WTC11 (cell line): ENCODE results near the gene C5orf58. TPM values are rescaled to one million over a fixed set of nuclear protein-coding genes. Genes with fewer than 3 reads are reported as not detected.

Source experiments
- ATAC-seq: fragments of 200-7000 bp; cut with Tn5 transposase; 2 replicates; pipeline ENCODE4 v1.10.0; 2021; ENCODE audit warnings: mild to moderate bottlenecking, moderate library complexity
- CTCF ChIA-PET: fragments of 300-600 bp; sonication (Branson Sonifier 250); formaldehyde crosslinking; loops from one replicate; lab custom pipeline; 2021; ENCODE audit warnings: antibody characterized with exemption; lab: Charles Lee
- POLR2A ChIA-PET: fragments of 350-600 bp; sonication (Branson Sonifier 250); formaldehyde crosslinking; loops from one replicate; lab custom pipeline; 2021; ENCODE audit warnings: antibody characterized with exemption; lab: Charles Lee
- DNase-seq: peaks from one replicate; pipeline ENCODE4 v3.0.0; 2021; ENCODE audit warnings: low spot score
- H3K27ac Mint-ChIP-seq: 2 replicates; pipeline ENCODE4 v1.8.0; 2021; ENCODE audit warnings: mixed read lengths
- H3K27me3 Mint-ChIP-seq: 2 replicates; pipeline ENCODE4 v1.8.0; 2021; ENCODE audit warnings: low read depth, mild to moderate bottlenecking, moderate library complexity, mixed read lengths
- H3K36me3 Mint-ChIP-seq: 2 replicates; pipeline ENCODE4 v1.8.0; 2021; ENCODE audit warnings: mixed read lengths
- H3K4me1 Mint-ChIP-seq: 2 replicates; pipeline ENCODE4 v1.8.0; 2022; ENCODE audit warnings: mixed read lengths
- H3K4me3 Mint-ChIP-seq: 2 replicates; pipeline ENCODE4 v1.8.0; 2021; ENCODE audit warnings: mild to moderate bottlenecking, moderate library complexity, mixed read lengths
- H3K9me3 Mint-ChIP-seq: 2 replicates; pipeline ENCODE4 v1.8.0; 2021; ENCODE audit warnings: mixed read lengths
- ATF1 ChIP-seq: sonication (generic); formaldehyde crosslinking; IDR thresholded peaks from 2 replicates; pipeline ENCODE4 v1.8.1; 2023; ENCODE audit warnings: mild to moderate bottlenecking, moderate library complexity, missing genetic modification reagents
- ELF4 ChIP-seq: sonication (generic); formaldehyde crosslinking; IDR thresholded peaks from 2 replicates; pipeline ENCODE4 v1.8.1; 2022; ENCODE audit warnings: low read depth, mild to moderate bottlenecking, moderate library complexity, missing genetic modification reagents
- ESRRA ChIP-seq: sonication (generic); formaldehyde crosslinking; IDR thresholded peaks from 2 replicates; pipeline ENCODE4 v1.8.1; 2022; ENCODE audit warnings: mild to moderate bottlenecking, missing genetic modification reagents, borderline replicate concordance
- FOXK1 ChIP-seq: sonication (generic); formaldehyde crosslinking; IDR thresholded peaks from 2 replicates; pipeline ENCODE4 v1.8.0; 2022; ENCODE audit warnings: mild to moderate bottlenecking, moderate library complexity, missing genetic modification reagents
- HMGA2 ChIP-seq: fragments of 250-450 bp; sonication (Bioruptor Pico); IDR thresholded peaks from 2 replicates; pipeline ENCODE4 v1.4.0; 2021; ENCODE audit warnings: mild to moderate bottlenecking, moderate library complexity
- JAZF1 ChIP-seq: fragments of 250-450 bp; sonication (Bioruptor Pico); IDR thresholded peaks from 2 replicates; pipeline ENCODE4 v1.9.0; 2021; ENCODE audit warnings: moderate library complexity, mild to moderate bottlenecking, inconsistent platforms
- JUN ChIP-seq: sonication (generic); formaldehyde crosslinking; IDR thresholded peaks from 2 replicates; pipeline ENCODE4 v1.8.0; 2023; ENCODE audit warnings: mild to moderate bottlenecking, missing genetic modification reagents
- MXD4 ChIP-seq: fragments of 250-450 bp; sonication (Bioruptor Pico); IDR thresholded peaks from 2 replicates; pipeline ENCODE4 v1.8.0; 2021; ENCODE audit warnings: mild to moderate bottlenecking, moderate library complexity, borderline replicate concordance
- NFE2L1 ChIP-seq: sonication (generic); formaldehyde crosslinking; IDR thresholded peaks from 2 replicates; pipeline ENCODE4 v1.8.1; 2023; ENCODE audit warnings: missing genetic modification reagents
- NR2C2 ChIP-seq: sonication (generic); formaldehyde crosslinking; IDR thresholded peaks from 2 replicates; pipeline ENCODE4 v1.8.0; 2022; ENCODE audit warnings: mild to moderate bottlenecking, missing genetic modification reagents
- OVOL2 ChIP-seq: fragments of 250-450 bp; sonication (Bioruptor Pico); IDR thresholded peaks from 2 replicates; pipeline ENCODE4 v1.9.0; 2021; ENCODE audit warnings: mild to moderate bottlenecking, borderline replicate concordance
- TCF7 ChIP-seq: sonication (generic); formaldehyde crosslinking; IDR thresholded peaks from 2 replicates; pipeline ENCODE4 v1.8.0; 2022; ENCODE audit warnings: mild to moderate bottlenecking, low read depth, missing genetic modification reagents, moderate library complexity
- TP53 ChIP-seq: sonication (generic); formaldehyde crosslinking; IDR thresholded peaks from 2 replicates; pipeline ENCODE4 v1.8.1; 2023; ENCODE audit warnings: mild to moderate bottlenecking, missing genetic modification reagents
- ZNF219 ChIP-seq: sonication (generic); formaldehyde crosslinking; IDR thresholded peaks from 2 replicates; pipeline ENCODE4 v1.8.0; 2023; ENCODE audit warnings: missing genetic modification reagents, mild to moderate bottlenecking, borderline replicate concordance
- total RNA-seq: library from RNA; stranded (reverse); gene quantifications from 3 replicates; pipeline ENCODE4 v1.2.3, GENCODE V29; 2021
- TF ChIP-seq, protein P1 (sequence below): sonication (generic); formaldehyde crosslinking; IDR thresholded peaks from 2 replicates; pipeline ENCODE4 v1.8.1; 2023; ENCODE audit warnings: mild to moderate bottlenecking, missing genetic modification reagents, moderate library complexity
- TF ChIP-seq, protein P2 (sequence below): sonication (generic); formaldehyde crosslinking; IDR thresholded peaks from 2 replicates; pipeline ENCODE4 v1.8.1; 2022; ENCODE audit warnings: low read depth, missing genetic modification reagents, borderline replicate concordance
- TF ChIP-seq, protein P3 (sequence below): sonication (generic); formaldehyde crosslinking; IDR thresholded peaks from 2 replicates; pipeline ENCODE4 v1.8.1; 2022; ENCODE audit warnings: mild to moderate bottlenecking, moderate library complexity, missing genetic modification reagents
- TF ChIP-seq, protein P4 (sequence below): sonication (generic); formaldehyde crosslinking; IDR thresholded peaks from 2 replicates; pipeline ENCODE4 v1.8.1; 2022; ENCODE audit warnings: missing genetic modification reagents, borderline replicate concordance
- TF ChIP-seq, protein P5 (sequence below): fragments of 250-450 bp; sonication (Bioruptor Pico); IDR thresholded peaks from 2 replicates; pipeline ENCODE4 v2.1.2; 2022; ENCODE audit warnings: mild to moderate bottlenecking, moderate library complexity
- TF ChIP-seq, protein P6 (sequence below): sonication (generic); formaldehyde crosslinking; IDR thresholded peaks from 2 replicates; pipeline ENCODE4 v1.8.1; 2023; ENCODE audit warnings: mild to moderate bottlenecking, missing genetic modification reagents
- TF ChIP-seq, protein P7 (sequence below): fragments of 250-450 bp; sonication (Bioruptor Pico); IDR thresholded peaks from 2 replicates; pipeline ENCODE4 v1.9.0; 2021; ENCODE audit warnings: moderate library complexity, mild to moderate bottlenecking, inconsistent platforms, borderline replicate concordance
- TF ChIP-seq, protein P8 (sequence below): sonication (generic); formaldehyde crosslinking; IDR thresholded peaks from 2 replicates; pipeline ENCODE4 v1.8.1; 2023; ENCODE audit warnings: mild to moderate bottlenecking, missing genetic modification reagents, moderate library complexity
- TF ChIP-seq, protein P9 (sequence below): sonication (generic); formaldehyde crosslinking; IDR thresholded peaks from 2 replicates; pipeline ENCODE4 v1.8.1; 2023; ENCODE audit warnings: mild to moderate bottlenecking, moderate library complexity, missing genetic modification reagents

The C5orf58 gene
- total RNA-seq, 1 experiment from 2014 or later: 2.0 TPM

DNA sequence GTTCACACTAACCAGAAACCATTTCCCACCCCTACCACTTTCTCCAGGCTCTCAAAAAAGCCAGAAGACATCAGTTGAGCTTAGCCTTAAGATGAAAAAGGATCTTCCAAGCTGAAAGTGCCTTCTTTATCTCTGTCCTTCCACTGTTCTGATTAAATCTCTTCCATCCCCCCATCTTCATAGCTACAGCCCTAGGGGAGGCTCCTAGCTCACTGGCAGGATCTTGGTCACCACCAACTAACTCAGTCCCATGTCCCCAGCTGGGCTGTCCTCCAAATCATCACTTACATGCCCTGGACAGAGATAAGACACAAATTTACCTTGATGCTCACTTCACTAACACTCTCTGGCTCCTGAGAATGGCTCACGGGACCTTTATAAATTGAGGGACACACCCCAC is 50.5 kb downstream of the C5orf58 start:
- TF ChIP-seq HMGA2 (CRISPR knock-in tag) (no peak), NR2C2 (CRISPR knock-in tag) (no peak), MXD4 (CRISPR knock-in tag) (no peak), ATF1 (CRISPR knock-in tag) (no peak), ESRRA (no peak), JAZF1 (CRISPR knock-in tag) (no peak), ZNF219 (CRISPR knock-in tag) (no peak)
- TF ChIP-seq, protein P1, sequence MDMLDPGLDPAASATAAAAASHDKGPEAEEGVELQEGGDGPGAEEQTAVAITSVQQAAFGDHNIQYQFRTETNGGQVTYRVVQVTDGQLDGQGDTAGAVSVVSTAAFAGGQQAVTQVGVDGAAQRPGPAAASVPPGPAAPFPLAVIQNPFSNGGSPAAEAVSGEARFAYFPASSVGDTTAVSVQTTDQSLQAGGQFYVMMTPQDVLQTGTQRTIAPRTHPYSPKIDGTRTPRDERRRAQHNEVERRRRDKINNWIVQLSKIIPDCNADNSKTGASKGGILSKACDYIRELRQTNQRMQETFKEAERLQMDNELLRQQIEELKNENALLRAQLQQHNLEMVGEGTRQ (CRISPR knock-in tag): no peak
- TF ChIP-seq, protein P2, sequence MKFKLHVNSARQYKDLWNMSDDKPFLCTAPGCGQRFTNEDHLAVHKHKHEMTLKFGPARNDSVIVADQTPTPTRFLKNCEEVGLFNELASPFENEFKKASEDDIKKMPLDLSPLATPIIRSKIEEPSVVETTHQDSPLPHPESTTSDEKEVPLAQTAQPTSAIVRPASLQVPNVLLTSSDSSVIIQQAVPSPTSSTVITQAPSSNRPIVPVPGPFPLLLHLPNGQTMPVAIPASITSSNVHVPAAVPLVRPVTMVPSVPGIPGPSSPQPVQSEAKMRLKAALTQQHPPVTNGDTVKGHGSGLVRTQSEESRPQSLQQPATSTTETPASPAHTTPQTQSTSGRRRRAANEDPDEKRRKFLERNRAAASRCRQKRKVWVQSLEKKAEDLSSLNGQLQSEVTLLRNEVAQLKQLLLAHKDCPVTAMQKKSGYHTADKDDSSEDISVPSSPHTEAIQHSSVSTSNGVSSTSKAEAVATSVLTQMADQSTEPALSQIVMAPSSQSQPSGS: no peak
- TF ChIP-seq, protein P3, sequence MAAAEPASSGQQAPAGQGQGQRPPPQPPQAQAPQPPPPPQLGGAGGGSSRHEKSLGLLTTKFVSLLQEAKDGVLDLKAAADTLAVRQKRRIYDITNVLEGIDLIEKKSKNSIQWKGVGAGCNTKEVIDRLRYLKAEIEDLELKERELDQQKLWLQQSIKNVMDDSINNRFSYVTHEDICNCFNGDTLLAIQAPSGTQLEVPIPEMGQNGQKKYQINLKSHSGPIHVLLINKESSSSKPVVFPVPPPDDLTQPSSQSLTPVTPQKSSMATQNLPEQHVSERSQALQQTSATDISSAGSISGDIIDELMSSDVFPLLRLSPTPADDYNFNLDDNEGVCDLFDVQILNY (CRISPR knock-in tag): no peak
- TF ChIP-seq, protein P4, sequence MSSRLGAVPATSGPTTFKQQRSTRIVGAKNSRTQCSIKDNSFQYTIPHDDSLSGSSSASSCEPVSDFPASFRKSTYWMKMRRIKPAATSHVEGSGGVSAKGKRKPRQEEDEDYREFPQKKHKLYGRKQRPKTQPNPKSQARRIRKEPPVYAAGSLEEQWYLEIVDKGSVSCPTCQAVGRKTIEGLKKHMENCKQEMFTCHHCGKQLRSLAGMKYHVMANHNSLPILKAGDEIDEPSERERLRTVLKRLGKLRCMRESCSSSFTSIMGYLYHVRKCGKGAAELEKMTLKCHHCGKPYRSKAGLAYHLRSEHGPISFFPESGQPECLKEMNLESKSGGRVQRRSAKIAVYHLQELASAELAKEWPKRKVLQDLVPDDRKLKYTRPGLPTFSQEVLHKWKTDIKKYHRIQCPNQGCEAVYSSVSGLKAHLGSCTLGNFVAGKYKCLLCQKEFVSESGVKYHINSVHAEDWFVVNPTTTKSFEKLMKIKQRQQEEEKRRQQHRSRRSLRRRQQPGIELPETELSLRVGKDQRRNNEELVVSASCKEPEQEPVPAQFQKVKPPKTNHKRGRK: no peak
- TF ChIP-seq, protein P5, sequence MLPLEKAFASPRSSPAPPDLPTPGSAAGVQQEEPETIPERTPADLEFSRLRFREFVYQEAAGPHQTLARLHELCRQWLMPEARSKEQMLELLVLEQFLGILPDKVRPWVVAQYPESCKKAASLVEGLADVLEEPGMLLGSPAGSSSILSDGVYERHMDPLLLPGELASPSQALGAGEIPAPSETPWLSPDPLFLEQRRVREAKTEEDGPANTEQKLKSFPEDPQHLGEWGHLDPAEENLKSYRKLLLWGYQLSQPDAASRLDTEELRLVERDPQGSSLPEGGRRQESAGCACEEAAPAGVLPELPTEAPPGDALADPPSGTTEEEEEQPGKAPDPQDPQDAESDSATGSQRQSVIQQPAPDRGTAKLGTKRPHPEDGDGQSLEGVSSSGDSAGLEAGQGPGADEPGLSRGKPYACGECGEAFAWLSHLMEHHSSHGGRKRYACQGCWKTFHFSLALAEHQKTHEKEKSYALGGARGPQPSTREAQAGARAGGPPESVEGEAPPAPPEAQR (CRISPR knock-in tag): no peak
- Mint-ChIP-seq H3K4me3 (no peak overlapping the region), H3K27ac (no peak overlapping the region), H3K27me3 (peaks cover 12% of the 10 kb centered on the region), H3K36me3 (peaks cover 24% of the 10 kb centered on the region), H3K4me1 (peaks cover 58% of the 10 kb centered on the region), H3K9me3 (peaks cover 39% of the 10 kb centered on the region)
- no peak for DNase-seq
- ChIA-PET POLR2A (no interaction called here), CTCF (interaction anchor here (0.7 to 1.6 kb wide), 4 partner anchors 9 to 170 kb away, joined by 3 to 5 read pairs (median 4); no protein-coding TSS in a partner anchor)
- ATAC-seq: no peak

DNA sequence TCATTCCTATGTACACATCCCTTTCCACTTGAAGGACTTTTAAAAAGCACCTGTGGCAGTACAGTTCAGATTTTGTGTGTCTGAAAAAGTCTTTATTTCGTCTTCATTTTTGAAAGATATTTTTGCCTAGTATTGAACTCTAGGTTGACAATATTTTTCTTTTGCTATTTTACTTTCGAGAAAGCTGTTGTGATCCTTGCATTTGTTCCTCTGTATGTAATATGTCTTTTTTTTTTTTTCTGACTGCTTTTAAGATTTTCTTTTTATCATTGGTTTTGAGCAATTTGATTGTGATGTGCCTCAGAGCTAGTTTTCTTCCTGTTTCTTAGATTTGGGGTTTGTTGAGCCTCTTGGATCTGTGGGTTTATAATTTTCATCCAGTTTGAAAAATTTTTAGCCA is 51.4 kb downstream of the C5orf58 start:
- Mint-ChIP-seq H3K27ac (no peak overlapping the region), H3K4me1 (peaks cover 50% of the 10 kb centered on the region), H3K27me3 (peaks cover 16% of the 10 kb centered on the region), H3K9me3 (peaks cover 43% of the 10 kb centered on the region), H3K4me3 (no peak overlapping the region), H3K36me3 (peaks cover 32% of the 10 kb centered on the region)
- DNase-seq (no peak), ATAC-seq (no peak)
- CTCF ChIA-PET: no interaction called here
- POLR2A ChIA-PET: no interaction called here
- no peak for TF ChIP-seq JUN (CRISPR knock-in tag)
- TF ChIP-seq, protein P6, sequence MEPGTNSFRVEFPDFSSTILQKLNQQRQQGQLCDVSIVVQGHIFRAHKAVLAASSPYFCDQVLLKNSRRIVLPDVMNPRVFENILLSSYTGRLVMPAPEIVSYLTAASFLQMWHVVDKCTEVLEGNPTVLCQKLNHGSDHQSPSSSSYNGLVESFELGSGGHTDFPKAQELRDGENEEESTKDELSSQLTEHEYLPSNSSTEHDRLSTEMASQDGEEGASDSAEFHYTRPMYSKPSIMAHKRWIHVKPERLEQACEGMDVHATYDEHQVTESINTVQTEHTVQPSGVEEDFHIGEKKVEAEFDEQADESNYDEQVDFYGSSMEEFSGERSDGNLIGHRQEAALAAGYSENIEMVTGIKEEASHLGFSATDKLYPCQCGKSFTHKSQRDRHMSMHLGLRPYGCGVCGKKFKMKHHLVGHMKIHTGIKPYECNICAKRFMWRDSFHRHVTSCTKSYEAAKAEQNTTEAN (CRISPR knock-in tag): no peak
- TF ChIP-seq TP53: no peak
- no peak for TF ChIP-seq ATF1 (CRISPR knock-in tag)
- TF ChIP-seq ZNF219 (CRISPR knock-in tag): no peak
- TF ChIP-seq, protein P7, sequence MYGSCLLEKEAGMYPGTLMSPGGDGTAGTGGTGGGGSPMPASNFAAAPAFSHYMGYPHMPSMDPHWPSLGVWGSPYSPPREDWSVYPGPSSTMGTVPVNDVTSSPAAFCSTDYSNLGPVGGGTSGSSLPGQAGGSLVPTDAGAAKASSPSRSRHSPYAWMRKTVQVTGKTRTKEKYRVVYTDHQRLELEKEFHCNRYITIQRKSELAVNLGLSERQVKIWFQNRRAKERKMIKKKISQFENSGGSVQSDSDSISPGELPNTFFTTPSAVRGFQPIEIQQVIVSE (CRISPR knock-in tag): no peak
- TF ChIP-seq, protein P8, sequence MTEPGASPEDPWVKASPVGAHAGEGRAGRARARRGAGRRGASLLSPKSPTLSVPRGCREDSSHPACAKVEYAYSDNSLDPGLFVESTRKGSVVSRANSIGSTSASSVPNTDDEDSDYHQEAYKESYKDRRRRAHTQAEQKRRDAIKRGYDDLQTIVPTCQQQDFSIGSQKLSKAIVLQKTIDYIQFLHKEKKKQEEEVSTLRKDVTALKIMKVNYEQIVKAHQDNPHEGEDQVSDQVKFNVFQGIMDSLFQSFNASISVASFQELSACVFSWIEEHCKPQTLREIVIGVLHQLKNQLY (CRISPR knock-in tag): no peak
- no peak for TF ChIP-seq OVOL2 (CRISPR knock-in tag)
- no peak for TF ChIP-seq NFE2L1 (CRISPR knock-in tag)
- TF ChIP-seq FOXK1 (CRISPR knock-in tag): no peak
- TF ChIP-seq TCF7 (CRISPR knock-in tag): no peak
- TF ChIP-seq, protein P9, sequence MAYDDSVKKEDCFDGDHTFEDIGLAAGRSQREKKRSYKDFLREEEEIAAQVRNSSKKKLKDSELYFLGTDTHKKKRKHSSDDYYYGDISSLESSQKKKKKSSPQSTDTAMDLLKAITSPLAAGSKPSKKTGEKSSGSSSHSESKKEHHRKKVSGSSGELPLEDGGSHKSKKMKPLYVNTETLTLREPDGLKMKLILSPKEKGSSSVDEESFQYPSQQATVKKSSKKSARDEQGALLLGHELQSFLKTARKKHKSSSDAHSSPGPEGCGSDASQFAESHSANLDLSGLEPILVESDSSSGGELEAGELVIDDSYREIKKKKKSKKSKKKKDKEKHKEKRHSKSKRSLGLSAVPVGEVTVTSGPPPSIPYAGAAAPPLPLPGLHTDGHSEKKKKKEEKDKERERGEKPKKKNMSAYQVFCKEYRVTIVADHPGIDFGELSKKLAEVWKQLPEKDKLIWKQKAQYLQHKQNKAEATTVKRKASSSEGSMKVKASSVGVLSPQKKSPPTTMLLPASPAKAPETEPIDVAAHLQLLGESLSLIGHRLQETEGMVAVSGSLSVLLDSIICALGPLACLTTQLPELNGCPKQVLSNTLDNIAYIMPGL (CRISPR knock-in tag): no peak
- no peak for TF ChIP-seq ESRRA
- TF ChIP-seq ELF4 (CRISPR knock-in tag): no peak
